ACHN (cell line): ENCODE data around the gene TIAM2.
"Not testable (repeated sequence)": the region's sequence is repeated elsewhere in the genome, so short reads cannot be mapped to it uniquely, and the experiment has no call there.

Experiments used
- DNase-seq: peaks from one replicate; pipeline ENCODE4 v3.0.0-alpha.2; 2015
- in situ Hi-C: cut with HindIII; loops from 2 replicates; pipeline ENCODE4 v1.10.0; 2017; ENCODE audit warnings: low sequenced_read_pairs, low pct_ligation_motif_present, low pct_unique_long_range_greater_than_20kb

TIAM2 gene

GRCh38 chr6:155171109-155171746 is 176.1 kb downstream of the TIAM2 start:
- peak; percentile 64 for DNase-seq
- in situ Hi-C loops: no loop called here

GRCh38 chr6:155171747-155172449 is 176.8 kb downstream of the TIAM2 start:
- in situ Hi-C loops: no loop called here
- DNase-seq: no peak

- in situ Hi-C loops: no loop called here
- DNase-seq: no peak
Measured at GRCh38 chr6:155173488-155173887, 178.4 kb downstream of the TIAM2 start.

GRCh38 chr6:155174576-155175211 is 179.6 kb downstream of the TIAM2 start:
- DNase-seq: peak; percentile 71
- in situ Hi-C loops: no loop called here

GRCh38 chr6:155177363-155177961 is 182.3 kb downstream of the TIAM2 start:
- DNase-seq: peak; percentile 59
- in situ Hi-C loops: no loop called here

- no peak for DNase-seq
- in situ Hi-C loops: no loop called here
Measured at GRCh38 chr6:155181498-155181897, 186.4 kb downstream of the TIAM2 start.

GRCh38 chr6:155182103-155182502 is 187.0 kb downstream of the TIAM2 start:
- no peak for DNase-seq
- in situ Hi-C loops: no loop called here

- no peak for DNase-seq
- in situ Hi-C loops: no loop called here
Measured at GRCh38 chr6:155183095-155183494, 188.0 kb downstream of the TIAM2 start.

- in situ Hi-C loops: not testable (repeated sequence)
Measured at GRCh38 chr6:155185041-155185440, 189.9 kb downstream of the TIAM2 start.

GRCh38 chr6:155185544-155185943 is 190.4 kb downstream of the TIAM2 start:
- peak; percentile 8 for DNase-seq
- in situ Hi-C loops: no loop called here

More at GRCh38 chr6:155185041-155185440, 189.9 kb downstream of the TIAM2 start:
- DNase-seq: not testable (repeated sequence)

- in situ Hi-C loops: no loop called here
- DNase-seq: no peak
Measured at GRCh38 chr6:155186052-155186658, 191.0 kb downstream of the TIAM2 start.

- in situ Hi-C loops: no loop called here
Measured at GRCh38 chr6:155187106-155187505, 192.0 kb downstream of the TIAM2 start.

GRCh38 chr6:155187994-155188706 is 193.0 kb downstream of the TIAM2 start:
- in situ Hi-C loops: no loop called here
- no peak for DNase-seq

More at GRCh38 chr6:155187106-155187505, 192.0 kb downstream of the TIAM2 start:
- no peak for DNase-seq

- in situ Hi-C loops: no loop called here
- DNase-seq: no peak
Measured at GRCh38 chr6:155188707-155189496, 193.8 kb downstream of the TIAM2 start.

GRCh38 chr6:155190677-155191076 is 195.6 kb downstream of the TIAM2 start:
- DNase-seq: no peak
- in situ Hi-C loops: no loop called here

GRCh38 chr6:155193526-155193925 is 198.4 kb downstream of the TIAM2 start:
- DNase-seq: no peak
- in situ Hi-C loops: no loop called here

GRCh38 chr6:155194399-155194798 is 199.3 kb downstream of the TIAM2 start:
- no peak for DNase-seq
- in situ Hi-C loops: no loop called here

GRCh38 chr6:155195903-155196302 is 200.8 kb downstream of the TIAM2 start:
- no peak for DNase-seq
- in situ Hi-C loops: no loop called here
